ENCODE measurements around the gene KRT13. TPM values are rescaled to one million over a fixed set of nuclear protein-coding genes. Genes with fewer than 3 reads are reported as not detected.

Gene KRT13
- total and polyA plus RNA-seq, 9 of the 15 experiments (the other 6 are each of a cell fraction or from before 2014, with no cell fraction given), result 0.11 to 1.1 (median 0.24) TPM; not detected in 3

DNA sequence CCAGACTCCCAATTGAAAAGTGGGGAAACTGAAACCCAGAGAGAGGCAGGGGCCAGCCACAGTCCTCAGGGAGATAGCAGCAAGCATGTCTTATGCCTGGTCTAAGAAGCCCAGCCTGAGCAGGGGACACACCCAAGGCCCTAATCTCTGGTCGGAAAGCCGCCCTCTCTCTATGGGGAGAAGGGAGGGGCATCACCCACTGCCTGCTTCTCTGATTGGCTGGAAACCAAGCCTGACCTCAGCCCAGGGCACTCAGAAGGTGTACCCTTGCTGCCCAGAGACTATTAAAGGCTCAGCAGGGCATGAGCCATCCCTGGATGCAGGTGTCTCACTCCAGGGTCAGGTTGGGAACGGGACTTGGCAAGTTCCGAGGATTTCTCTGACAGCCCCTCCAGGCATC lies 5.7 kb upstream of the KRT13 start (continued):
- TF ChIP-seq, protein P1, sequence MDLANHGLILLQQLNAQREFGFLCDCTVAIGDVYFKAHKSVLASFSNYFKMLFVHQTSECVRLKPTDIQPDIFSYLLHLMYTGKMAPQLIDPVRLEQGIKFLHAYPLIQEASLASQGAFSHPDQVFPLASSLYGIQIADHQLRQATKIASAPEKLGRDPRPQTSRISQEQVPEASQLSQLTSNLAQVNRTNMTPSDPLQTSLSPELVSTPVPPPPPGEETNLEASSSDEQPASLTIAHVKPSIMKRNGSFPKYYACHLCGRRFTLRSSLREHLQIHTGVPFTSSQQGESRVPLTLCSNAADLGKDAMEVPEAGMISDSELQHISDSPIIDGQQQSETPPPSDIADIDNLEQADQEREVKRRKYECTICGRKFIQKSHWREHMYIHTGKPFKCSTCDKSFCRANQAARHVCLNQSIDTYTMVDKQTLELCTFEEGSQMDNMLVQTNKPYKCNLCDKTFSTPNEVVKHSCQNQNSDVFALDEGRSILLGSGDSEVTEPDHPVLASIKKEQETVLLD (IDR thresholded peaks at IDR 0.05), result no peak
- TF ChIP-seq MXI1 (IDR thresholded peaks at IDR 0.05; ENCODE audit: low read depth, low read length), result no peak
- no peak for TF ChIP-seq TEAD4 (IDR thresholded peaks at IDR 0.05; ENCODE audit: low read length)
- TF ChIP-seq TEAD4 (CRISPR knock-in tag; IDR thresholded peaks at IDR 0.05; ENCODE audit: borderline replicate concordance), result no peak
- TF ChIP-seq FOXM1 (IDR thresholded peaks at IDR 0.05; ENCODE audit: low read depth), result no peak
- TF ChIP-seq FOXM1 (CRISPR knock-in tag; IDR thresholded peaks at IDR 0.05; ENCODE audit: low read depth), result no peak
- no peak for TF ChIP-seq HCFC1 (IDR thresholded peaks at IDR 0.05; ENCODE audit: low read depth, low read length)
- TF ChIP-seq, protein P2, sequence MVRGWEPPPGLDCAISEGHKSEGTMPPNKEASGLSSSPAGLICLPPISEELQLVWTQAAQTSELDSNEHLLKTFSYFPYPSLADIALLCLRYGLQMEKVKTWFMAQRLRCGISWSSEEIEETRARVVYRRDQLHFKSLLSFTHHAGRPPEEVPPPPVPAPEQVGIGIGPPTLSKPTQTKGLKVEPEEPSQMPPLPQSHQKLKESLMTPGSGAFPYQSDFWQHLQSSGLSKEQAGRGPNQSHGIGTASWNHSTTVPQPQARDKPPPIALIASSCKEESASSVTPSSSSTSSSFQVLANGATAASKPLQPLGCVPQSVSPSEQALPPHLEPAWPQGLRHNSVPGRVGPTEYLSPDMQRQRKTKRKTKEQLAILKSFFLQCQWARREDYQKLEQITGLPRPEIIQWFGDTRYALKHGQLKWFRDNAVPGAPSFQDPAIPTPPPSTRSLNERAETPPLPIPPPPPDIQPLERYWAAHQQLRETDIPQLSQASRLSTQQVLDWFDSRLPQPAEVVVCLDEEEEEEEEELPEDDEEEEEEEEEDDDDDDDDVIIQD (CRISPR knock-in tag; IDR thresholded peaks at IDR 0.05), result no peak
- TF ChIP-seq CBFA2T2 (conservative IDR thresholded peaks at IDR 0.05), result no peak
- no peak for TF ChIP-seq ZSCAN32 (CRISPR knock-in tag; IDR thresholded peaks at IDR 0.05)
- no peak for TF ChIP-seq HDAC6 (IDR thresholded peaks at IDR 0.05; ENCODE audit: low read depth, low read length)
- TF ChIP-seq GABPA (tag; conservative IDR thresholded peaks at IDR 0.05; ENCODE audit: low read depth), result no peak
- TF ChIP-seq, protein P3, sequence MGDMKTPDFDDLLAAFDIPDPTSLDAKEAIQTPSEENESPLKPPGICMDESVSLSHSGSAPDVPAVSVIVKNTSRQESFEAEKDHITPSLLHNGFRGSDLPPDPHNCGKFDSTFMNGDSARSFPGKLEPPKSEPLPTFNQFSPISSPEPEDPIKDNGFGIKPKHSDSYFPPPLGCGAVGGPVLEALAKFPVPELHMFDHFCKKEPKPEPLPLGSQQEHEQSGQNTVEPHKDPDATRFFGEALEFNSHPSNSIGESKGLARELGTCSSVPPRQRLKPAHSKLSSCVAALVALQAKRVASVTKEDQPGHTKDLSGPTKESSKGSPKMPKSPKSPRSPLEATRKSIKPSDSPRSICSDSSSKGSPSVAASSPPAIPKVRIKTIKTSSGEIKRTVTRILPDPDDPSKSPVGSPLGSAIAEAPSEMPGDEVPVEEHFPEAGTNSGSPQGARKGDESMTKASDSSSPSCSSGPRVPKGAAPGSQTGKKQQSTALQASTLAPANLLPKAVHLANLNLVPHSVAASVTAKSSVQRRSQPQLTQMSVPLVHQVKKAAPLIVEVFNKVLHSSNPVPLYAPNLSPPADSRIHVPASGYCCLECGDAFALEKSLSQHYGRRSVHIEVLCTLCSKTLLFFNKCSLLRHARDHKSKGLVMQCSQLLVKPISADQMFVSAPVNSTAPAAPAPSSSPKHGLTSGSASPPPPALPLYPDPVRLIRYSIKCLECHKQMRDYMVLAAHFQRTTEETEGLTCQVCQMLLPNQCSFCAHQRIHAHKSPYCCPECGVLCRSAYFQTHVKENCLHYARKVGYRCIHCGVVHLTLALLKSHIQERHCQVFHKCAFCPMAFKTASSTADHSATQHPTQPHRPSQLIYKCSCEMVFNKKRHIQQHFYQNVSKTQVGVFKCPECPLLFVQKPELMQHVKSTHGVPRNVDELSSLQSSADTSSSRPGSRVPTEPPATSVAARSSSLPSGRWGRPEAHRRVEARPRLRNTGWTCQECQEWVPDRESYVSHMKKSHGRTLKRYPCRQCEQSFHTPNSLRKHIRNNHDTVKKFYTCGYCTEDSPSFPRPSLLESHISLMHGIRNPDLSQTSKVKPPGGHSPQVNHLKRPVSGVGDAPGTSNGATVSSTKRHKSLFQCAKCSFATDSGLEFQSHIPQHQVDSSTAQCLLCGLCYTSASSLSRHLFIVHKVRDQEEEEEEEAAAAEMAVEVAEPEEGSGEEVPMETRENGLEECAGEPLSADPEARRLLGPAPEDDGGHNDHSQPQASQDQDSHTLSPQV (IDR thresholded peaks at IDR 0.05), result peak; percentile 62
- TF ChIP-seq CHCHD3 (CRISPR knock-in tag; IDR thresholded peaks at IDR 0.05), result no peak
- TF ChIP-seq, protein P4, sequence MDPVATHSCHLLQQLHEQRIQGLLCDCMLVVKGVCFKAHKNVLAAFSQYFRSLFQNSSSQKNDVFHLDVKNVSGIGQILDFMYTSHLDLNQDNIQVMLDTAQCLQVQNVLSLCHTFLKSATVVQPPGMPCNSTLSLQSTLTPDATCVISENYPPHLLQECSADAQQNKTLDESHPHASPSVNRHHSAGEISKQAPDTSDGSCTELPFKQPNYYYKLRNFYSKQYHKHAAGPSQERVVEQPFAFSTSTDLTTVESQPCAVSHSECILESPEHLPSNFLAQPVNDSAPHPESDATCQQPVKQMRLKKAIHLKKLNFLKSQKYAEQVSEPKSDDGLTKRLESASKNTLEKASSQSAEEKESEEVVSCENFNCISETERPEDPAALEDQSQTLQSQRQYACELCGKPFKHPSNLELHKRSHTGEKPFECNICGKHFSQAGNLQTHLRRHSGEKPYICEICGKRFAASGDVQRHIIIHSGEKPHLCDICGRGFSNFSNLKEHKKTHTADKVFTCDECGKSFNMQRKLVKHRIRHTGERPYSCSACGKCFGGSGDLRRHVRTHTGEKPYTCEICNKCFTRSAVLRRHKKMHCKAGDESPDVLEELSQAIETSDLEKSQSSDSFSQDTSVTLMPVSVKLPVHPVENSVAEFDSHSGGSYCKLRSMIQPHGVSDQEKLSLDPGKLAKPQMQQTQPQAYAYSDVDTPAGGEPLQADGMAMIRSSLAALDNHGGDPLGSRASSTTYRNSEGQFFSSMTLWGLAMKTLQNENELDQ (CRISPR knock-in tag; IDR thresholded peaks at IDR 0.05; ENCODE audit: borderline replicate concordance), result no peak
- TF ChIP-seq RBM14 (IDR thresholded peaks at IDR 0.05; ENCODE audit: borderline replicate concordance, insufficient read depth, low read depth, low read length), result no peak
- TF ChIP-seq, protein P5, sequence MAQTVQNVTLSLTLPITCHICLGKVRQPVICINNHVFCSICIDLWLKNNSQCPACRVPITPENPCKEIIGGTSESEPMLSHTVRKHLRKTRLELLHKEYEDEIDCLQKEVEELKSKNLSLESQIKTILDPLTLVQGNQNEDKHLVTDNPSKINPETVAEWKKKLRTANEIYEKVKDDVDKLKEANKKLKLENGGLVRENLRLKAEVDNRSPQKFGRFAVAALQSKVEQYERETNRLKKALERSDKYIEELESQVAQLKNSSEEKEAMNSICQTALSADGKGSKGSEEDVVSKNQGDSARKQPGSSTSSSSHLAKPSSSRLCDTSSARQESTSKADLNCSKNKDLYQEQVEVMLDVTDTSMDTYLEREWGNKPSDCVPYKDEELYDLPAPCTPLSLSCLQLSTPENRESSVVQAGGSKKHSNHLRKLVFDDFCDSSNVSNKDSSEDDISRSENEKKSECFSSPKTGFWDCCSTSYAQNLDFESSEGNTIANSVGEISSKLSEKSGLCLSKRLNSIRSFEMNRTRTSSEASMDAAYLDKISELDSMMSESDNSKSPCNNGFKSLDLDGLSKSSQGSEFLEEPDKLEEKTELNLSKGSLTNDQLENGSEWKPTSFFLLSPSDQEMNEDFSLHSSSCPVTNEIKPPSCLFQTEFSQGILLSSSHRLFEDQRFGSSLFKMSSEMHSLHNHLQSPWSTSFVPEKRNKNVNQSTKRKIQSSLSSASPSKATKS (CRISPR knock-in tag; IDR thresholded peaks at IDR 0.05), result no peak
